T-helper 1 cell (primary cell): ENCODE data around the gene DCTN1.

ENCODE experiments used
- DNase-seq, 5 donors: peaks; one replicate each; pipeline ENCODE4 v3.0.0-alpha.2; 2012 to 2020

The DCTN1 gene

GRCh38 chr2:74316627-74317295 is 63.4 kb downstream of the DCTN1 start:
- DNase-seq, result no peak

GRCh38 chr2:74314107-74314506 is 66.0 kb downstream of the DCTN1 start:
- no peak for DNase-seq

GRCh38 chr2:74313497-74313896 is 66.6 kb downstream of the DCTN1 start:
- no peak for DNase-seq

GRCh38 chr2:74312913-74313312 is 67.2 kb downstream of the DCTN1 start:
- no peak for DNase-seq
